Measurements from ENCODE around the gene CFAP70. TPM values are rescaled to one million over a fixed set of nuclear protein-coding genes. Genes with fewer than 3 reads are reported as not detected.

CFAP70 gene
- polyA plus RNA-seq, 1 donor from 2014 or later = 5.8 TPM

DNA sequence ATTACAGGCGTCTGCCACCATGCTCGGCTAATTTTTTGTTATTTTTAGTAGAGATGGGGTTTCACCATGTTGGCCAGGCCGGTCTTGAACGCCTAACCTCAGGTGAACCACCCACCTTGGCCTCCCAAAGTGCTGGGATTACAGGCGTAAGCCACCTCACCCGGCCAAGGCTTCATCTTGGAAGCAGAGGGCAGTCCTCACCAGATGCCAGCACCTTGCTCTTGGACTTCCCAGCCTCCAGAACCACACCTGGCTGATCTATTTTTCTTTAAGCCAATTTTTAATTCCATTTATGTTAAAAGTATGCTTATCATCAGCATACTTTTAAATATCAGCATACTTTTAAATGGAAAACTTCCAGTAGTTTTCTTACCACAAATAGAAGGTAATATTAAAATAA is 43.0 kb upstream of the CFAP70 start:
- Histone ChIP-seq H3K9me2 (ENCODE audit: insufficient read depth, low read length) (no peaks in the 10 kb centered on the region), H3K27ac (ENCODE audit: low read length) (no peak overlapping the region), H3F3A (ENCODE audit: insufficient read depth, low read length, poor library complexity, severe bottlenecking) (no peaks in the 10 kb centered on the region), H4K20me1 (ENCODE audit: insufficient read depth) (no peaks in the 10 kb centered on the region), H3K4me2 (ENCODE audit: low read length) (no peak overlapping the region), H3K4me3 (ENCODE audit: low read length) (no peak overlapping the region), H3K79me2 (replicated peaks; ENCODE audit: insufficient read depth, low read length) (no peaks in the 10 kb centered on the region), H3K9me3 (ENCODE audit: low read length) (no peaks in the 10 kb centered on the region), H2AFZ (ENCODE audit: low read depth, low read length) (no peak overlapping the region), H3K36me3 (ENCODE audit: insufficient read depth, low read length) (no peaks in the 10 kb centered on the region), H3K9ac (ENCODE audit: low read length) (no peak overlapping the region), H3K27me3 (ENCODE audit: insufficient read depth, low read depth, low read length) (no peaks in the 10 kb centered on the region)
- TF ChIP-seq POLR2AphosphoS5 (IDR thresholded peaks at IDR 0.05) = no peak
- TF ChIP-seq MXI1 (conservative IDR thresholded peaks at IDR 0.05; ENCODE audit: poor library complexity, severe bottlenecking) = no peak
- no peak for TF ChIP-seq EZH2 (IDR thresholded peaks at IDR 0.05; ENCODE audit: borderline replicate concordance, insufficient read depth, low read length, poor library complexity, severe bottlenecking)
- no peak for TF ChIP-seq TAF1 (IDR thresholded peaks at IDR 0.05; ENCODE audit: low read depth)
- TF ChIP-seq RAD21 (conservative IDR thresholded peaks at IDR 0.05) = no peak
- TF ChIP-seq, protein P1, sequence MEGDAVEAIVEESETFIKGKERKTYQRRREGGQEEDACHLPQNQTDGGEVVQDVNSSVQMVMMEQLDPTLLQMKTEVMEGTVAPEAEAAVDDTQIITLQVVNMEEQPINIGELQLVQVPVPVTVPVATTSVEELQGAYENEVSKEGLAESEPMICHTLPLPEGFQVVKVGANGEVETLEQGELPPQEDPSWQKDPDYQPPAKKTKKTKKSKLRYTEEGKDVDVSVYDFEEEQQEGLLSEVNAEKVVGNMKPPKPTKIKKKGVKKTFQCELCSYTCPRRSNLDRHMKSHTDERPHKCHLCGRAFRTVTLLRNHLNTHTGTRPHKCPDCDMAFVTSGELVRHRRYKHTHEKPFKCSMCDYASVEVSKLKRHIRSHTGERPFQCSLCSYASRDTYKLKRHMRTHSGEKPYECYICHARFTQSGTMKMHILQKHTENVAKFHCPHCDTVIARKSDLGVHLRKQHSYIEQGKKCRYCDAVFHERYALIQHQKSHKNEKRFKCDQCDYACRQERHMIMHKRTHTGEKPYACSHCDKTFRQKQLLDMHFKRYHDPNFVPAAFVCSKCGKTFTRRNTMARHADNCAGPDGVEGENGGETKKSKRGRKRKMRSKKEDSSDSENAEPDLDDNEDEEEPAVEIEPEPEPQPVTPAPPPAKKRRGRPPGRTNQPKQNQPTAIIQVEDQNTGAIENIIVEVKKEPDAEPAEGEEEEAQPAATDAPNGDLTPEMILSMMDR (IDR thresholded peaks at IDR 0.05; ENCODE audit: poor library complexity, severe bottlenecking) = no peak
- no peak for TF ChIP-seq SMC3 (conservative IDR thresholded peaks at IDR 0.05; ENCODE audit: poor library complexity)
- TF ChIP-seq, protein P2, sequence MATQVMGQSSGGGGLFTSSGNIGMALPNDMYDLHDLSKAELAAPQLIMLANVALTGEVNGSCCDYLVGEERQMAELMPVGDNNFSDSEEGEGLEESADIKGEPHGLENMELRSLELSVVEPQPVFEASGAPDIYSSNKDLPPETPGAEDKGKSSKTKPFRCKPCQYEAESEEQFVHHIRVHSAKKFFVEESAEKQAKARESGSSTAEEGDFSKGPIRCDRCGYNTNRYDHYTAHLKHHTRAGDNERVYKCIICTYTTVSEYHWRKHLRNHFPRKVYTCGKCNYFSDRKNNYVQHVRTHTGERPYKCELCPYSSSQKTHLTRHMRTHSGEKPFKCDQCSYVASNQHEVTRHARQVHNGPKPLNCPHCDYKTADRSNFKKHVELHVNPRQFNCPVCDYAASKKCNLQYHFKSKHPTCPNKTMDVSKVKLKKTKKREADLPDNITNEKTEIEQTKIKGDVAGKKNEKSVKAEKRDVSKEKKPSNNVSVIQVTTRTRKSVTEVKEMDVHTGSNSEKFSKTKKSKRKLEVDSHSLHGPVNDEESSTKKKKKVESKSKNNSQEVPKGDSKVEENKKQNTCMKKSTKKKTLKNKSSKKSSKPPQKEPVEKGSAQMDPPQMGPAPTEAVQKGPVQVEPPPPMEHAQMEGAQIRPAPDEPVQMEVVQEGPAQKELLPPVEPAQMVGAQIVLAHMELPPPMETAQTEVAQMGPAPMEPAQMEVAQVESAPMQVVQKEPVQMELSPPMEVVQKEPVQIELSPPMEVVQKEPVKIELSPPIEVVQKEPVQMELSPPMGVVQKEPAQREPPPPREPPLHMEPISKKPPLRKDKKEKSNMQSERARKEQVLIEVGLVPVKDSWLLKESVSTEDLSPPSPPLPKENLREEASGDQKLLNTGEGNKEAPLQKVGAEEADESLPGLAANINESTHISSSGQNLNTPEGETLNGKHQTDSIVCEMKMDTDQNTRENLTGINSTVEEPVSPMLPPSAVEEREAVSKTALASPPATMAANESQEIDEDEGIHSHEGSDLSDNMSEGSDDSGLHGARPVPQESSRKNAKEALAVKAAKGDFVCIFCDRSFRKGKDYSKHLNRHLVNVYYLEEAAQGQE (IDR thresholded peaks at IDR 0.05; ENCODE audit: borderline replicate concordance) = no peak
- TF ChIP-seq EP300 (conservative IDR thresholded peaks at IDR 0.05; ENCODE audit: poor library complexity, severe bottlenecking) = no peak

DNA sequence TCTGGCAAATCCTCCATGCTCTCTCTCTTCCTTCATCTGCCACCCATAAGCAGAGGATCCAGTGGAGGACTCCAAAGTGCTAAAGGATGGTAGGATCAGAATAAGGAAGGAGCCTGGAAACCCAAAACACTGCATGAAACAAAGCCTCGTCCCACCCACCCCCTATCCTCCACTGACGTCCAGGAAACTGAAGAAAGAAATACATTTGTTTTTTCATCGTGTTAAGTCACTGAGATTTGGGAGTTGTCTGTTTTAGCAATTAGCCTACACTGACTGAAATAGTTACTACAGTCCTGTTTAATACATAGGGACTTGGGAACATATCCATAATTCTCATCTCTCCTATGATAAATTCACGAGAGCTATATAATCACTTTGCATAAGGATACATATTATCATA is 40.4 kb upstream of the CFAP70 start:
- no peaks in the 10 kb centered on the region for H3K9me3 ChIP-seq (ENCODE audit: low read length)
- no peaks in the 10 kb centered on the region for H3K36me3 ChIP-seq (ENCODE audit: insufficient read depth, low read length)
- no peaks in the 10 kb centered on the region for H3F3A ChIP-seq (ENCODE audit: insufficient read depth, low read length, poor library complexity, severe bottlenecking)
- H3K27ac ChIP-seq (ENCODE audit: low read length) = no peak overlapping the region
- no peaks in the 10 kb centered on the region for H3K27me3 ChIP-seq (ENCODE audit: insufficient read depth, low read depth, low read length)
- no peaks in the 10 kb centered on the region for H4K20me1 ChIP-seq (ENCODE audit: insufficient read depth)
- no peak overlapping the region for H2AFZ ChIP-seq (ENCODE audit: low read depth, low read length)
- no peak overlapping the region for H3K4me2 ChIP-seq (ENCODE audit: low read length)
- H3K9me2 ChIP-seq (ENCODE audit: insufficient read depth, low read length) = no peaks in the 10 kb centered on the region
- no peak overlapping the region for H3K9ac ChIP-seq (ENCODE audit: low read length)
- H3K79me2 ChIP-seq (replicated peaks; ENCODE audit: insufficient read depth, low read length) = no peaks in the 10 kb centered on the region
- TF ChIP-seq EZH2 (IDR thresholded peaks at IDR 0.05; ENCODE audit: borderline replicate concordance, insufficient read depth, low read length, poor library complexity, severe bottlenecking) = no peak
- TF ChIP-seq, protein P2 (IDR thresholded peaks at IDR 0.05; ENCODE audit: borderline replicate concordance) = no peak
- TF ChIP-seq EP300 (conservative IDR thresholded peaks at IDR 0.05; ENCODE audit: poor library complexity, severe bottlenecking) = no peak
- no peak for TF ChIP-seq SMC3 (conservative IDR thresholded peaks at IDR 0.05; ENCODE audit: poor library complexity)
- no peak for TF ChIP-seq POLR2AphosphoS5 (IDR thresholded peaks at IDR 0.05)
- no peak for TF ChIP-seq RAD21 (conservative IDR thresholded peaks at IDR 0.05)
- TF ChIP-seq, protein P1 (IDR thresholded peaks at IDR 0.05; ENCODE audit: poor library complexity, severe bottlenecking) = no peak
- no peak for TF ChIP-seq TAF1 (IDR thresholded peaks at IDR 0.05; ENCODE audit: low read depth)
- no peak for TF ChIP-seq MXI1 (conservative IDR thresholded peaks at IDR 0.05; ENCODE audit: poor library complexity, severe bottlenecking)
- H3K4me3 ChIP-seq (ENCODE audit: low read length) = no peak overlapping the region

All from neural cell (in vitro differentiated cells).